GM10266 (cell line): ENCODE measurements around the gene KCNK7.

Experiments
- DNase-seq: peaks from one replicate; pipeline ENCODE4 v3.0.0; 2012; ENCODE audit errors: extremely low spot score
- TF ChIP-seq, protein P1 (sequence below): IDR thresholded peaks from 2 replicates; pipeline ENCODE4 v1.5.1; 2012; ENCODE audit warnings: mild to moderate bottlenecking, low read depth; ENCODE audit not compliant: control insufficient read depth, insufficient read depth; ENCODE audit errors: missing control alignments

The KCNK7 gene

DNA sequence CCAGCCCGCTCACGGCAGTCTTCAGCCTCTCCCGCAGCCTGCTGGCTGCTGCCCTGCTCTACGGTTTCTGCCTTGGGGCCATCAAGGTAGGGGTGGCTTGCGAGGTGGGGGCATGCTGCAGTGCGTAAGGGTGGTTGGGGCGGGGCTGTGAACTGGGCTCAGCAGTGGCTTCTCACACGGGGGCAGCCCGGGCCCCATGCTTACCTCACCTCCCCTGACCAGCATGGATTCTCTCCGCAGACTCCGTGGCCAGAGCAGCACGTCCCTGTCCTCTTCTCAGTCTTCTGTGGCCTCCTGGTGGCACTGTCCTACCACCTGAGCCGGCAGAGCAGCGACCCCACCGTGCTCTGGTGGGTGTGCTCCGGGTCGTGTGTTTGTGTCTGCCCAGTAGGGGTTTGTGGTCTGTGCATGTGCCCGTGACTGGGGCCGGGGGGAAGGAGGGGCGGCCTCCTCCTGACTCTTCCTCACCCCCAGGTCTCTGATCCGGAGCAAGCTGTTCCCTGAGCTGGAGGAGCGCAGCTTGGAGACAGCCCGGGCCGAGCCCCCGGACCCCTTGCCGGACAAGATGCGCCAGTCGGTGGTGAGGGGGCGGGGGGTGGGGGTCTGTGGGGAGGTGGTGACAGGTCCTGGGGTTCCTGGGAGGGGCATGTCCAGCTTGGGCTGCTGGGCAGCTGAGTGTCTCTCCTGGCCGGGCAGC is 29.5 kb upstream of the KCNK7 start:
- TF ChIP-seq, protein P1, sequence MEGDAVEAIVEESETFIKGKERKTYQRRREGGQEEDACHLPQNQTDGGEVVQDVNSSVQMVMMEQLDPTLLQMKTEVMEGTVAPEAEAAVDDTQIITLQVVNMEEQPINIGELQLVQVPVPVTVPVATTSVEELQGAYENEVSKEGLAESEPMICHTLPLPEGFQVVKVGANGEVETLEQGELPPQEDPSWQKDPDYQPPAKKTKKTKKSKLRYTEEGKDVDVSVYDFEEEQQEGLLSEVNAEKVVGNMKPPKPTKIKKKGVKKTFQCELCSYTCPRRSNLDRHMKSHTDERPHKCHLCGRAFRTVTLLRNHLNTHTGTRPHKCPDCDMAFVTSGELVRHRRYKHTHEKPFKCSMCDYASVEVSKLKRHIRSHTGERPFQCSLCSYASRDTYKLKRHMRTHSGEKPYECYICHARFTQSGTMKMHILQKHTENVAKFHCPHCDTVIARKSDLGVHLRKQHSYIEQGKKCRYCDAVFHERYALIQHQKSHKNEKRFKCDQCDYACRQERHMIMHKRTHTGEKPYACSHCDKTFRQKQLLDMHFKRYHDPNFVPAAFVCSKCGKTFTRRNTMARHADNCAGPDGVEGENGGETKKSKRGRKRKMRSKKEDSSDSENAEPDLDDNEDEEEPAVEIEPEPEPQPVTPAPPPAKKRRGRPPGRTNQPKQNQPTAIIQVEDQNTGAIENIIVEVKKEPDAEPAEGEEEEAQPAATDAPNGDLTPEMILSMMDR = no peak
- DNase-seq = no peak

DNA sequence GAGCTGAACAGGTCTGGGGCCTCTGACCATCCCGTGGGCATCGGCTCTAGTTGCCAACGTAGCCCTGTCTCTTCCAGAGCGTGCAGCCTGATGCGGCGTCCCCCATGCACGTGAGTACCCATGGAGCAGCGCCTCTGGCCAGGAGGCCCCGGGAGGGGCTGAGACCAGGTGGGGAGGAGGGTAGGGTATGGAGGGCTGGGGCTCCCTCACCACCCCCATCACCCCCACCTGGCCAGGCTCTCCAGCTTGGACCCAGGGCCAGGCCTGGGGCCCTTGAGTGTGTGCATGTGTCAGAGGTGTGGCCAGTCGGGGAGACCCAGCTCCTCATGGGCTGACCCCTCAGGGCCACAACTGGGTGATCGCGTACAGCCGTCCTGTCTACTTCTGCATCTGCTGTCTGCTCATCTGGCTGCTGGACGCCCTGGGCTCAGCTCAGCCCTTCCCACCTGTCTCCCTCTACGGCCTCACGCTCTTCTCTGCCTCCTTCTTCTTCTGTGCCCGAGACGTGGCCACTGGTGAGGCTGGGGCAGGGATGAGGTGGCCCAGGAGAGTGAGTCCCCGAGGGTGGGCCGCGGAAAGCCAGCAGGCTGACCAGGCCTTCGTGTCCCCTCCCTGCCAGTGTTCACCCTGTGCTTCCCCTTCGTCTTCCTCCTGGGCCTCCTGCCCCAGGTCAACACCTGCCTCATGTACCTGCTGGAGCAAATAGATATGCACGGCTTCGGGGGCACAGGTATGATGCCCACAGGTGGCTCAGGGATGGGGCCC is 28.4 kb upstream of the KCNK7 start:
- DNase-seq = no peak
- TF ChIP-seq, protein P1 = no peak

DNA sequence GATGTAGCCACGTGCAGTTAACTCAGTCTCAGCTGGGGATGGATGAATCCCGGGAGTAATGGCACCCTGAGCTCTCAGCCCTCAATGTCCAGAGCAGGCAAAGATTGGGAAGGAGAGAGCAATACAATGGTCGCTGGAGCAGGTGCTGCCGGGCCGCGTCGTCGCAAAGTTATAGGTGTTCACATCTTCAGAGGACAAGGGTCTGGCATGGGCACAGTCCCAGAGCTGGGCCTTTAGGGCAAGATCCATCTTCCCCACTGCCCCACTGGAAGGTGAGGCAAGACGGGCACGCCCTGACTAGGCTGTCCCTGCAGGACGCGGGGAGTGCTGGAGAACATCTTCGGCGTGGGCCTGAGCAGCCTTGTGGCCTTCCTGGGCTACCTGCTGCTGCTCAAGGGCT is 27.6 kb upstream of the KCNK7 start:
- TF ChIP-seq, protein P1 = no peak
- DNase-seq = no peak

DNA sequence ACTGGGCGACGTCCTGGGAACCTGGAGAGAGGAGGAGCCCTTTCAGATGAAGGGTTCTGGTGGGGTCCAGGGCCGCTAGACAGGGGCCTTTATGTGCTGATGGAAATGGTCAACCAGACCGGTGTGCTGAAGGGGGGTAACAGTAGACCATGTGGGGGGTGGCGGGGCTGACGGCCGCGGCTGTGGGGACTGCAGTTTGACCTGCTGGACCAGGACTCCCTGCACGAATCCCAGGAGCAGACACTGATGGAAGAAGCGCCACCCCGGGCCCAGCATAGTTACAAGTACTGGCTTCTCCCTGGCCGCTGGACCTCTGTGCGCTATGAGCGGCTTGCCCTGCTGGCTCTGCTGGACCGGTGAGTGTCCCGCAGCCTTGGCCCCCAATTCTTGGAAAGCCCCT is 26.4 kb upstream of the KCNK7 start:
- TF ChIP-seq, protein P1 = no peak
- no peak for DNase-seq

DNA sequence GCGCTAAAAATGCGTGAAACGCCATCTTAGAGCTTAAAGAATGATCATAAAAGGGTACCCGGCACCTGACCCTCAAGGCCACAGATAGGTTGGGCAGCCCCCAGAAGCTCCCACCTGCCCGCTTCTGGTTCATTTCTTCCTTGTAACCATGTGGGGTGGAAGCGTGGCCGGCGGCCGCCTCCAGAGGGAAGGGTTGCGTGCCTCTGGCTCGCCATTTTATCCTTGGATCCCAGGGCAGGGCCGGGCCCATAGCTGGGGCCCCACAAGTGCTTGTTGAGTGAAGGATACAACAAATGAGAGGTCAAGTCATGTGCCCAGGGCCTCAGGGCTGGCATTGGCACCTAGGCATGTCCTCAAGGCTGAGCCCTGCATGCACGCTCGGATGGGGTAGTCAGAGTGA is 25.9 kb upstream of the KCNK7 start:
- DNase-seq = no peak
- TF ChIP-seq, protein P1 = no peak

DNA sequence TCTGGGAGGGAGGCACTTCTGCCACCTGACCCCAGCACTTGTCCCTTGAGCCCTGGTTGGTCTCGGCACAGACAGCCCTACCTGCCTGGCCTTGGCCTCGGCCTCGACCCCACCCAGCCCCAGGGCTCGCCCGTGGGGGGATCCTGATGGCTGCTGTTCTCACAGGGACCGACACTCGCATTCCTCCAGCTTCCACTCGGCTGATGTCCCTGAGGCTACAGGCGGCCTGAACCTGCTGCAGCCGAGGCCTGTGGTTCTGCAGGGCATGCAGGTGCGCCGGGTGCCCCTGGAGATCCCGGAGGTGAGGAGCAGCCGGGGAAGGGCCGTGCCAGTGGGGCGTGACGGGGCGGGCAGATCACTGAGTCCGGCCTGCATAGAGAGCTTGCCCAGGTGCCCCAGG is 25.1 kb upstream of the KCNK7 start:
- DNase-seq = no peak
- TF ChIP-seq, protein P1 = no peak
